Fibroblast of lung (primary cell): ENCODE data around the gene NECAB3. TPM values are rescaled to one million over a fixed set of nuclear protein-coding genes. Genes with fewer than 3 reads are reported as not detected.

ENCODE experiments used
- DNase-seq, 2 donors: peaks; one replicate each; pipeline versions ENCODE4 v3.0.0 to v3.0.0-alpha.2; 2010; ENCODE audit warnings: low read depth in 2 of 2
- H2AFZ ChIP-seq: 2 replicates; pipeline ENCODE4 v1.5.1; 2012; ENCODE audit warnings: low read length, control low read depth, inconsistent platforms
- H3K27ac ChIP-seq: 2 replicates; pipeline ENCODE4 v1.5.1; 2011; ENCODE audit warnings: low read length, control low read depth; ENCODE audit not compliant: insufficient read depth
- H3K27me3 ChIP-seq: 2 replicates; pipeline ENCODE4 v1.5.1; 2011; ENCODE audit warnings: mild to moderate bottlenecking, low read length; ENCODE audit not compliant: control insufficient read depth, insufficient read depth
- H3K36me3 ChIP-seq: 2 replicates; pipeline ENCODE4 v1.5.1; 2011; ENCODE audit warnings: low read length; ENCODE audit not compliant: control insufficient read depth, insufficient read depth
- H3K4me1 ChIP-seq: 2 replicates; pipeline ENCODE4 v1.5.1; 2011; ENCODE audit warnings: low read length; ENCODE audit not compliant: control insufficient read depth, insufficient read depth; ENCODE audit errors: extremely low read depth
- H3K4me2 ChIP-seq: 2 replicates; pipeline ENCODE4 v1.5.1; 2011; ENCODE audit warnings: low read length, control low read depth; ENCODE audit not compliant: insufficient read depth; ENCODE audit errors: extremely low read depth
- H3K4me3 ChIP-seq, 4 experiments: fragments of 200-600 bp in 1 of 4; sonication (generic) in 1 of 4; replicated peaks in 1 of 4; 2 replicates each; pipeline ENCODE4 v1.5.1; 2011 to 2016; ENCODE audit warnings: low read length in 4 of 4, low read depth in 3 of 4, mild to moderate bottlenecking in 3 of 4, control low read depth in 2 of 4, inconsistent platforms in 1 of 4, mixed read lengths in 1 of 4; ENCODE audit not compliant: insufficient read depth in 1 of 4; ENCODE audit errors: control extremely low read depth in 1 of 4
- H3K79me2 ChIP-seq: 2 replicates; pipeline ENCODE4 v1.5.1; 2012; ENCODE audit warnings: mild to moderate bottlenecking, low read length, inconsistent platforms; ENCODE audit not compliant: control insufficient read depth, insufficient read depth
- H3K9ac ChIP-seq: 2 replicates; pipeline ENCODE4 v1.5.1; 2011; ENCODE audit warnings: mild to moderate bottlenecking, low read length, control low read depth; ENCODE audit not compliant: insufficient read depth
- H3K9me3 ChIP-seq: 2 replicates; pipeline ENCODE4 v1.5.1; 2012; ENCODE audit warnings: low read depth, low read length; ENCODE audit not compliant: control insufficient read depth, insufficient read depth
- H4K20me1 ChIP-seq: 2 replicates; pipeline ENCODE4 v1.5.1; 2011; ENCODE audit warnings: low read length; ENCODE audit not compliant: control insufficient read depth, insufficient read depth; ENCODE audit errors: extremely low read depth
- EZH2 ChIP-seq: IDR thresholded peaks from 2 replicates; pipeline ENCODE4 v1.5.1; 2012; ENCODE audit warnings: low read length, control low read depth, mild to moderate bottlenecking; ENCODE audit errors: missing control alignments
- polyA plus RNA-seq, 2 donors: library from polyadenylated mRNA; depleted of rRNA in 1 of 2; stranded (reverse) in 1 of 2; unstranded in 1 of 2; fragments of >200 nt; gene quantifications; 2 replicates each; pipeline ENCODE4 v1.2.1, GENCODE V29; 2011 to 2012; ENCODE audit warnings: missing spikeins in 1 of 2
- total RNA-seq: library from RNA; depleted of rRNA; stranded (reverse); fragments of >200 nt; gene quantifications from 2 replicates; pipeline ENCODE4 v1.2.1, GENCODE V29; 2014
- TF ChIP-seq, protein P1 (sequence below), 2 donors: IDR thresholded peaks in 1 of 2; conservative IDR thresholded peaks in 1 of 2; 1 replicate in 1 of 2; 2 replicates in 1 of 2; pipeline ENCODE4 v1.5.1; 2011 to 2012; ENCODE audit warnings: low read length in 2 of 2, control low read depth in 1 of 2, inconsistent platforms in 1 of 2, low read depth in 1 of 2, mild to moderate bottlenecking in 1 of 2

The NECAB3 gene
- total and polyA plus RNA-seq, 2 donors (not counting 1 experiment from before 2014, with no cell fraction given) = 5.1 to 20.5 TPM

- no peaks in the 10 kb centered on the region for H4K20me1 ChIP-seq
- no peak overlapping the region for H3K4me3 ChIP-seq
- TF ChIP-seq EZH2 = no peak
- TF ChIP-seq, protein P1, sequence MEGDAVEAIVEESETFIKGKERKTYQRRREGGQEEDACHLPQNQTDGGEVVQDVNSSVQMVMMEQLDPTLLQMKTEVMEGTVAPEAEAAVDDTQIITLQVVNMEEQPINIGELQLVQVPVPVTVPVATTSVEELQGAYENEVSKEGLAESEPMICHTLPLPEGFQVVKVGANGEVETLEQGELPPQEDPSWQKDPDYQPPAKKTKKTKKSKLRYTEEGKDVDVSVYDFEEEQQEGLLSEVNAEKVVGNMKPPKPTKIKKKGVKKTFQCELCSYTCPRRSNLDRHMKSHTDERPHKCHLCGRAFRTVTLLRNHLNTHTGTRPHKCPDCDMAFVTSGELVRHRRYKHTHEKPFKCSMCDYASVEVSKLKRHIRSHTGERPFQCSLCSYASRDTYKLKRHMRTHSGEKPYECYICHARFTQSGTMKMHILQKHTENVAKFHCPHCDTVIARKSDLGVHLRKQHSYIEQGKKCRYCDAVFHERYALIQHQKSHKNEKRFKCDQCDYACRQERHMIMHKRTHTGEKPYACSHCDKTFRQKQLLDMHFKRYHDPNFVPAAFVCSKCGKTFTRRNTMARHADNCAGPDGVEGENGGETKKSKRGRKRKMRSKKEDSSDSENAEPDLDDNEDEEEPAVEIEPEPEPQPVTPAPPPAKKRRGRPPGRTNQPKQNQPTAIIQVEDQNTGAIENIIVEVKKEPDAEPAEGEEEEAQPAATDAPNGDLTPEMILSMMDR (conservative IDR thresholded peaks at IDR 0.05 in 1 of 2, IDR thresholded peaks at IDR 0.05 in 1 of 2; ENCODE audit: low read depth in 1 of 2, low read length in 2 of 2) = no peak
- no peak for DNase-seq
- peaks cover 4% of the 10 kb centered on the region for H3K36me3 ChIP-seq
- H3K4me1 ChIP-seq = no peaks in the 10 kb centered on the region
- H2AFZ ChIP-seq = no peak overlapping the region
- H3K9me3 ChIP-seq = no peaks in the 10 kb centered on the region
- H3K27ac ChIP-seq = no peak overlapping the region
- H3K4me2 ChIP-seq = no peak overlapping the region
- no peaks in the 10 kb centered on the region for H3K27me3 ChIP-seq
- no peaks in the 10 kb centered on the region for H3K79me2 ChIP-seq
- no peak overlapping the region for H3K9ac ChIP-seq
These were observed 18.0 kb downstream of the NECAB3 start for GRCh38 chr20:33656010-33656782.

- TF ChIP-seq EZH2 = no peak
- TF ChIP-seq, protein P1 (conservative IDR thresholded peaks at IDR 0.05 in 1 of 2, IDR thresholded peaks at IDR 0.05 in 1 of 2; ENCODE audit: low read depth in 1 of 2, low read length in 2 of 2) = no peak
- Histone ChIP-seq H3K36me3 (peaks cover 4% of the 10 kb centered on the region), H3K9ac (no peak overlapping the region), H3K9me3 (no peaks in the 10 kb centered on the region), H3K4me3 (no peak overlapping the region), H3K4me2 (no peak overlapping the region), H4K20me1 (no peaks in the 10 kb centered on the region), H2AFZ (no peak overlapping the region), H3K4me1 (no peaks in the 10 kb centered on the region), H3K27me3 (no peaks in the 10 kb centered on the region), H3K27ac (no peak overlapping the region), H3K79me2 (no peaks in the 10 kb centered on the region)
- no peak for DNase-seq
These were observed 19.1 kb downstream of the NECAB3 start for GRCh38 chr20:33655164-33655563.

- Histone ChIP-seq H3K79me2 (no peaks in the 10 kb centered on the region), H3K4me1 (no peaks in the 10 kb centered on the region), H3K4me2 (no peak overlapping the region), H3K27ac (no peak overlapping the region), H3K36me3 (peaks cover 4% of the 10 kb centered on the region), H4K20me1 (no peaks in the 10 kb centered on the region), H3K9ac (no peak overlapping the region), H3K9me3 (no peaks in the 10 kb centered on the region), H3K4me3 (no peak overlapping the region), H3K27me3 (no peaks in the 10 kb centered on the region), H2AFZ (no peak overlapping the region)
- TF ChIP-seq, protein P1 (conservative IDR thresholded peaks at IDR 0.05 in 1 of 2, IDR thresholded peaks at IDR 0.05 in 1 of 2; ENCODE audit: low read depth in 1 of 2, low read length in 2 of 2) = no peak
- no peak for TF ChIP-seq EZH2
- no peak for DNase-seq
These were observed 19.5 kb downstream of the NECAB3 start for GRCh38 chr20:33654680-33655161.
